Panc1 (cell line): ENCODE data around the gene DCBLD2. TPM values are rescaled to one million over a fixed set of nuclear protein-coding genes. Genes with fewer than 3 reads are reported as not detected.

ENCODE experiments used
- ATAC-seq: fragments of 200-7000 bp; cut with Tn5 transposase; 2 replicates; pipeline ENCODE4 v1.9.1; 2020; ENCODE audit warnings: mild to moderate bottlenecking, moderate library complexity
- BruUV-seq: library from RNA; stranded (reverse); fragments of 400-500 nt; replicated peaks from 2 replicates; lab custom pipeline; 2021; lab: Mats Ljungman, UMichigan
- CTCF ChIA-PET: fragments of 300-600 bp; sonication (Branson Sonifier 250); formaldehyde crosslinking; loops from one replicate; lab custom pipeline; 2022; ENCODE audit warnings: antibody characterized with exemption; lab: Charles Lee
- POLR2A ChIA-PET: fragments of 300-600 bp; sonication (Branson Sonifier 250); formaldehyde crosslinking; loops from one replicate; lab custom pipeline; 2022; ENCODE audit warnings: antibody characterized with exemption; lab: Charles Lee
- DNase-seq: peaks from one replicate; pipeline ENCODE4 v3.0.0-alpha.2; 2010; ENCODE audit warnings: low read depth, low spot score
- H3K27ac ChIP-seq: 2 replicates; pipeline ENCODE4 v1.5.1; 2011; ENCODE audit warnings: mild to moderate bottlenecking, low read length, inconsistent platforms
- H3K27me3 ChIP-seq: fragments of 200-500 bp; sonication (Bioruptor generic); 2 replicates; pipeline ENCODE4 v1.6.0; 2014; ENCODE audit warnings: low read length, inconsistent platforms; ENCODE audit not compliant: control insufficient read depth, insufficient read depth
- H3K36me3 ChIP-seq: fragments of 200-500 bp; sonication (Bioruptor generic); 2 replicates; pipeline ENCODE4 v1.5.1; 2014; ENCODE audit warnings: inconsistent platforms, mild to moderate bottlenecking, low read length, moderate library complexity; ENCODE audit not compliant: control insufficient read depth, insufficient read depth
- H3K4me1 ChIP-seq: 2 replicates; pipeline ENCODE4 v1.5.1; 2011; ENCODE audit warnings: inconsistent platforms, mild to moderate bottlenecking, low read length, moderate library complexity; ENCODE audit not compliant: control insufficient read depth, insufficient read depth
- H3K4me3 ChIP-seq, 2 experiments: 2 replicates each; pipeline ENCODE4 v1.5.1; 2011 to 2012; ENCODE audit warnings: low read depth in 2 of 2, low read length in 2 of 2, mild to moderate bottlenecking in 2 of 2, inconsistent platforms in 1 of 2, moderate library complexity in 1 of 2
- H3K9me3 ChIP-seq: fragments of 200-500 bp; sonication (Bioruptor generic); 2 replicates; pipeline ENCODE4 v1.5.1; 2014; ENCODE audit warnings: low read depth, mild to moderate bottlenecking, inconsistent platforms, low read length, moderate library complexity; ENCODE audit not compliant: control insufficient read depth, insufficient read depth
- POLR2AphosphoS5 ChIP-seq: IDR thresholded peaks from 2 replicates; pipeline ENCODE4 v1.6.1; 2012; ENCODE audit warnings: mild to moderate bottlenecking, low read depth, low read length, moderate library complexity
- REST ChIP-seq, 2 experiments: IDR thresholded peaks; 2 replicates each; pipeline ENCODE4 v1.6.1; 2011 to 2012; ENCODE audit warnings: low read depth in 2 of 2, control low read depth in 1 of 2, low read length in 1 of 2, mild to moderate bottlenecking in 1 of 2, moderate library complexity in 1 of 2; ENCODE audit not compliant: insufficient read depth in 1 of 2
- SIN3A ChIP-seq: IDR thresholded peaks from 2 replicates; pipeline ENCODE4 v1.6.1; 2012; ENCODE audit warnings: low read depth, mild to moderate bottlenecking, low read length, moderate library complexity, borderline replicate concordance; ENCODE audit not compliant: insufficient read depth
- TCF7L2 ChIP-seq: IDR thresholded peaks from 2 replicates; pipeline ENCODE4 v1.6.1; 2011; ENCODE audit warnings: mild to moderate bottlenecking, low read depth, low read length, inconsistent platforms
- in situ Hi-C: cut with HindIII; loops from 2 replicates; pipeline ENCODE4 v1.10.0; 2016; ENCODE audit warnings: low sequenced_read_pairs, low pct_unique_long_range_greater_than_20kb
- intact Hi-C: fragments of 100-400 bp; cut with micrococcal nuclease; formaldehyde crosslinking; loops from one replicate; pipeline ENCODE4 v1.10.0; 2022; ENCODE audit not compliant: unreplicated experiment
- total RNA-seq: library from RNA; stranded (reverse); gene quantifications from one replicate; pipeline ENCODE4 v1.2.1, GENCODE V29; 2021; ENCODE audit not compliant: unreplicated experiment
- TF ChIP-seq, protein P1 (sequence below): fragments of 450-650 bp; IDR thresholded peaks from 2 replicates; pipeline ENCODE4 v1.5.1; 2017; ENCODE audit warnings: mild to moderate bottlenecking

DCBLD2 gene
- total RNA-seq, 1 experiment from 2014 or later = 54.4 TPM

DNA sequence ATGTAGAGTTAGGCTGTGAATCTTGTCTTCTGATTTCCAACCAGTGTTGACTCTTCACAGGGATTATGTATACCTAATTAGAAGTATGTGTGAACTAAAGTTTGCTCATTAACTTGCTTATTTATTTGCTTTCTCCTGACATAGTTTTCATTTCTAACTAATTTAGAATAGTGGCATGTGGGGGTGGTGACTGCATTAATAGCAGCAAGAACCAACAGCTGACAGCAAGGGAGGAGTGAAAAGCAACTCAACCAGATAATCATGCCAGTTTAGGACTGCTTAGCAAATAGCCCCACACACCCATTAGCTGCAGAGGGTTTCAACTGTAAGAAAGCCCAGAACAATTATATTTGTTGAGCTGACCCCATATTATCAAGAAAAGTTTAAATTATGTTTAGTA lies 134.6 kb downstream of the DCBLD2 start:
- in situ Hi-C loops = no loop called here
- Histone ChIP-seq H3K4me3 (no peak overlapping the region), H3K36me3 (no peaks in the 10 kb centered on the region), H3K4me1 (no peaks in the 10 kb centered on the region), H3K27me3 (peaks cover 15% of the 10 kb centered on the region; the same call in 1 of the 2 replicates), H3K9me3 (no peaks in the 10 kb centered on the region), H3K27ac (no peak overlapping the region)
- ChIA-PET POLR2A (no interaction called here), CTCF (no interaction called here)
- ATAC-seq (no peak), DNase-seq (no peak)
- TF ChIP-seq SIN3A = no peak
- TF ChIP-seq, protein P1, sequence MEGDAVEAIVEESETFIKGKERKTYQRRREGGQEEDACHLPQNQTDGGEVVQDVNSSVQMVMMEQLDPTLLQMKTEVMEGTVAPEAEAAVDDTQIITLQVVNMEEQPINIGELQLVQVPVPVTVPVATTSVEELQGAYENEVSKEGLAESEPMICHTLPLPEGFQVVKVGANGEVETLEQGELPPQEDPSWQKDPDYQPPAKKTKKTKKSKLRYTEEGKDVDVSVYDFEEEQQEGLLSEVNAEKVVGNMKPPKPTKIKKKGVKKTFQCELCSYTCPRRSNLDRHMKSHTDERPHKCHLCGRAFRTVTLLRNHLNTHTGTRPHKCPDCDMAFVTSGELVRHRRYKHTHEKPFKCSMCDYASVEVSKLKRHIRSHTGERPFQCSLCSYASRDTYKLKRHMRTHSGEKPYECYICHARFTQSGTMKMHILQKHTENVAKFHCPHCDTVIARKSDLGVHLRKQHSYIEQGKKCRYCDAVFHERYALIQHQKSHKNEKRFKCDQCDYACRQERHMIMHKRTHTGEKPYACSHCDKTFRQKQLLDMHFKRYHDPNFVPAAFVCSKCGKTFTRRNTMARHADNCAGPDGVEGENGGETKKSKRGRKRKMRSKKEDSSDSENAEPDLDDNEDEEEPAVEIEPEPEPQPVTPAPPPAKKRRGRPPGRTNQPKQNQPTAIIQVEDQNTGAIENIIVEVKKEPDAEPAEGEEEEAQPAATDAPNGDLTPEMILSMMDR = no peak
- TF ChIP-seq POLR2AphosphoS5 = no peak
- TF ChIP-seq REST (IDR thresholded peaks at IDR 0.05; ENCODE audit: insufficient read depth in 1 of 2, low read depth in 2 of 2, low read length in 1 of 2) = no peak
- TF ChIP-seq TCF7L2 = no peak
- BruUV-seq = no TSS peak
- intact Hi-C loops = no loop called here

DNA sequence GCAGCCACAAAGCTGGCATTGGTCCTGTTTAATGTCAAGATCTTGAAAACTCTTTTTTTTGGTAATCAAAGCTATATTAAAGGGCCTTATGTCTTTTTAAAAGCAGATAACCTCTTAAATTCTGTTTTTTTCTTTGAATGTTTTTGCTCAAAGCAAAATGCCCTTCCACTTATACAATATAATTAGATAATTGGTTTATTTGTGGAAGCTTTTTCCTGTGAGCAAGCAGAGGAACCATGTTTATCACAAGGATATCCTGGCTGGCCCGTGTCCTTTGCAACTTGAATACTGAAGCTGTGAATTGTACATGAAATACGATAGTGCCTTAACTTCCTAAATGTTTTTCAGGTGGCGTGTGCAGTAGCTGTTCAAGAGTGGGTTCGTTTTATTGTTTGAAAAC lies 135.8 kb downstream of the DCBLD2 start:
- Histone ChIP-seq H3K4me1 (no peaks in the 10 kb centered on the region), H3K27ac (no peak overlapping the region), H3K36me3 (no peaks in the 10 kb centered on the region), H3K4me3 (no peak overlapping the region), H3K9me3 (no peaks in the 10 kb centered on the region), H3K27me3 (peaks cover 15% of the 10 kb centered on the region; the same call in 1 of the 2 replicates)
- DNase-seq (no peak), ATAC-seq (no peak)
- intact Hi-C loops = no loop called here
- CTCF ChIA-PET = no interaction called here
- TF ChIP-seq SIN3A = no peak
- TF ChIP-seq POLR2AphosphoS5 = no peak
- TF ChIP-seq, protein P1 = no peak
- no peak for TF ChIP-seq REST (IDR thresholded peaks at IDR 0.05; ENCODE audit: insufficient read depth in 1 of 2, low read depth in 2 of 2, low read length in 1 of 2)
- TF ChIP-seq TCF7L2 = no peak
- POLR2A ChIA-PET = no interaction called here
- in situ Hi-C loops = no loop called here
- no TSS peak for BruUV-seq
